Testis (tissue), 3 donors: ENCODE data around the gene LUZP1. TPM values are rescaled to one million over a fixed set of nuclear protein-coding genes. Genes with fewer than 3 reads are reported as not detected.

Experiments used
- DNase-seq: peaks from one replicate; pipeline ENCODE4 v3.0.0-alpha.2; 2019
- H3K27ac ChIP-seq, 2 donors: fragments of 200-600 bp; sonication (generic); one replicate each; pipeline ENCODE4 v1.5.1; 2019
- H3K27me3 ChIP-seq: fragments of 200-600 bp; sonication (generic); one replicate; pipeline ENCODE4 v1.5.1; 2019
- H3K36me3 ChIP-seq: fragments of 200-600 bp; sonication (generic); one replicate; pipeline ENCODE4 v1.5.1; 2017; ENCODE audit warnings: low read depth; ENCODE audit errors: missing control alignments
- H3K4me1 ChIP-seq: fragments of 200-600 bp; sonication (generic); one replicate; pipeline ENCODE4 v1.5.1; 2019
- H3K4me3 ChIP-seq, 2 donors: fragments of 200-600 bp; sonication (generic); one replicate each; pipeline ENCODE4 v1.5.1; 2017 to 2019
- H3K9me3 ChIP-seq: fragments of 200-600 bp; sonication (generic); one replicate; pipeline ENCODE4 v1.5.1; 2017
- POLR2A ChIP-seq: fragments of 450-650 bp; IDR thresholded peaks from one replicate; pipeline ENCODE4 v1.6.1; 2017; ENCODE audit warnings: antibody characterized with exemption, mild to moderate bottlenecking, moderate library complexity
- WGBS, 2 donors: methylation state at CpG; one replicate each; pipeline ENCODE4 v1.1.5; 2018; 5-methylcytosine and 5-hydroxymethylcytosine counted together
- intact Hi-C: fragments of 100-400 bp; cut with DNase I; formaldehyde crosslinking; loops from one replicate; pipeline ENCODE4 v1.15.1; 2023; ENCODE audit warnings: low total_unique reads
- polyA plus RNA-seq: library from polyadenylated mRNA; stranded (reverse); fragments of 350-450 nt; fragmentation: Illumina TruSeq; extraction: RNeasy Lipid Tissue Mini Kit (QIAGEN cat#74804); gene quantifications from one replicate; pipeline ENCODE4 v1.2.3, GENCODE V29; 2014; ENCODE audit warnings: low read depth, low replicate concordance; ENCODE audit not compliant: insufficient read depth
- total RNA-seq, 2 donors: library from RNA; depleted of rRNA; stranded (reverse); fragments of >200 nt; gene quantifications; one replicate each; pipeline ENCODE4 v1.2.3, GENCODE V29; 2016
- TF ChIP-seq, protein P1 (sequence below), 3 experiments: fragments of 450-650 bp in 2 of 3; fragments of 200-600 bp in 1 of 3; sonication (generic) in 1 of 3; IDR thresholded peaks; one replicate each; pipeline ENCODE4 v1.5.1; 2016 to 2019; ENCODE audit warnings: antibody characterized with exemption in 3 of 3, mild to moderate bottlenecking in 2 of 3, moderate library complexity in 1 of 3

Gene LUZP1
- total and polyA plus RNA-seq, 3 donors from 2014 or later = 14.4 to 36.2 (median 20.3) TPM

DNA sequence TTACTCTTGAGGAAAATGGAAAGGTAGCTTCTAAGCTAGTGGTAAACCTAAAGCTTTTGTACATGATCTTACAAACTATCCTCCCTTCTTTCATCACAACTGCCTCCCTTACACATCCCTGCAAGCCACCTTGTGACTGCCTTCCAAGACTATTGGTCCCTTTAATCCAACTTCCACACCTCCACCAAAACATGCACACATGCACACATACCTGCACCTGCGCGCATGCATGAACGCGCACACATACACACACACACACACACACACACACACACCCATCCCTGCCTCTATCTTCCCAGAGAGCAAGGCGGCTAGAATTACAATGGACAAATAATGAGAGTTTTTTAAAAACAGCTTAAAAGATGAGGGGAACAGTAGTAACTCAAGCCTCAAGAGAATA, 58.3 kb downstream of the LUZP1 start:
- WGBS, 2 donors = 100% methylated on average over 5 of the region's 5 CpGs
- DNase-seq = no peak
- H3K36me3 ChIP-seq = no peaks in the 10 kb centered on the region
- no peak overlapping the region for H3K4me3 ChIP-seq
- intact Hi-C loops = no loop called here
- no peaks in the 10 kb centered on the region for H3K9me3 ChIP-seq
- H3K27ac ChIP-seq = no peak overlapping the region
- H3K27me3 ChIP-seq = no peaks in the 10 kb centered on the region
- H3K4me1 ChIP-seq = peaks cover 20% of the 10 kb centered on the region
- no peak for TF ChIP-seq POLR2A
- TF ChIP-seq, protein P1, sequence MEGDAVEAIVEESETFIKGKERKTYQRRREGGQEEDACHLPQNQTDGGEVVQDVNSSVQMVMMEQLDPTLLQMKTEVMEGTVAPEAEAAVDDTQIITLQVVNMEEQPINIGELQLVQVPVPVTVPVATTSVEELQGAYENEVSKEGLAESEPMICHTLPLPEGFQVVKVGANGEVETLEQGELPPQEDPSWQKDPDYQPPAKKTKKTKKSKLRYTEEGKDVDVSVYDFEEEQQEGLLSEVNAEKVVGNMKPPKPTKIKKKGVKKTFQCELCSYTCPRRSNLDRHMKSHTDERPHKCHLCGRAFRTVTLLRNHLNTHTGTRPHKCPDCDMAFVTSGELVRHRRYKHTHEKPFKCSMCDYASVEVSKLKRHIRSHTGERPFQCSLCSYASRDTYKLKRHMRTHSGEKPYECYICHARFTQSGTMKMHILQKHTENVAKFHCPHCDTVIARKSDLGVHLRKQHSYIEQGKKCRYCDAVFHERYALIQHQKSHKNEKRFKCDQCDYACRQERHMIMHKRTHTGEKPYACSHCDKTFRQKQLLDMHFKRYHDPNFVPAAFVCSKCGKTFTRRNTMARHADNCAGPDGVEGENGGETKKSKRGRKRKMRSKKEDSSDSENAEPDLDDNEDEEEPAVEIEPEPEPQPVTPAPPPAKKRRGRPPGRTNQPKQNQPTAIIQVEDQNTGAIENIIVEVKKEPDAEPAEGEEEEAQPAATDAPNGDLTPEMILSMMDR (IDR thresholded peaks at IDR 0.05) = no peak

DNA sequence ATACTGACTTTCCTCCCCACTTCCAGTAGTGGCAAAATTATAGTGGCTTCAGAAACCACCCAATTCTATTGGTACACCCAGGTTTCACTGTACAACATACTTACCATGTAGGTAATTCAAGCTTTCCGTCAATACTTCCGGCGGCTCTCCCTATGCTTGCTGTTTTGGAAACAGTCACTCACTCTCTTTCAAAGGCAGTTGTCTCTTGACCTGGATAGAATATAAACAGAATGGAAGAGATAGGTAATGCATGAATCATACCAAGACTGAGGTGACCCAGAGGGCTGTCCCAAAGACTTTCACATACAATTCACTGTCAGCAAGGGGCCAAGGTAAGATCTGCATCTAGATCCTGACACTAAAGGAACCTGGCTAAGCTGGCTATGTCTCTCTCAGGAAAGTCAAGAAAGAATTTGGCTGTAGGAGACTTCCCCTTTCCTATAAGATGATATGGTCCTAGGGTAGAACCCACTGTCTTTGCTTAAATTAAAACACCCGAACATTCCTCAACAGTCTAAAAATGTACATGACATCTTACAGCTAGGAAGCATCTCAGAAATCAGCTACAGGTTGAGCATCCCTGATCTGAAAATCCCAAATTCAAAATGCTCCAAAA, 59.6 kb downstream of the LUZP1 start:
- no peaks in the 10 kb centered on the region for H3K27me3 ChIP-seq
- H3K9me3 ChIP-seq = no peaks in the 10 kb centered on the region
- TF ChIP-seq, protein P1 (IDR thresholded peaks at IDR 0.05) = no peak
- TF ChIP-seq POLR2A = no peak
- no peak overlapping the region for H3K27ac ChIP-seq
- DNase-seq = no peak
- H3K36me3 ChIP-seq = no peaks in the 10 kb centered on the region
- H3K4me3 ChIP-seq = no peak overlapping the region
- intact Hi-C loops = no loop called here
- H3K4me1 ChIP-seq = peaks cover 8% of the 10 kb centered on the region
- 85 to 95% methylated on average over 4 of the region's 4 CpGs for WGBS, 2 donors

DNA sequence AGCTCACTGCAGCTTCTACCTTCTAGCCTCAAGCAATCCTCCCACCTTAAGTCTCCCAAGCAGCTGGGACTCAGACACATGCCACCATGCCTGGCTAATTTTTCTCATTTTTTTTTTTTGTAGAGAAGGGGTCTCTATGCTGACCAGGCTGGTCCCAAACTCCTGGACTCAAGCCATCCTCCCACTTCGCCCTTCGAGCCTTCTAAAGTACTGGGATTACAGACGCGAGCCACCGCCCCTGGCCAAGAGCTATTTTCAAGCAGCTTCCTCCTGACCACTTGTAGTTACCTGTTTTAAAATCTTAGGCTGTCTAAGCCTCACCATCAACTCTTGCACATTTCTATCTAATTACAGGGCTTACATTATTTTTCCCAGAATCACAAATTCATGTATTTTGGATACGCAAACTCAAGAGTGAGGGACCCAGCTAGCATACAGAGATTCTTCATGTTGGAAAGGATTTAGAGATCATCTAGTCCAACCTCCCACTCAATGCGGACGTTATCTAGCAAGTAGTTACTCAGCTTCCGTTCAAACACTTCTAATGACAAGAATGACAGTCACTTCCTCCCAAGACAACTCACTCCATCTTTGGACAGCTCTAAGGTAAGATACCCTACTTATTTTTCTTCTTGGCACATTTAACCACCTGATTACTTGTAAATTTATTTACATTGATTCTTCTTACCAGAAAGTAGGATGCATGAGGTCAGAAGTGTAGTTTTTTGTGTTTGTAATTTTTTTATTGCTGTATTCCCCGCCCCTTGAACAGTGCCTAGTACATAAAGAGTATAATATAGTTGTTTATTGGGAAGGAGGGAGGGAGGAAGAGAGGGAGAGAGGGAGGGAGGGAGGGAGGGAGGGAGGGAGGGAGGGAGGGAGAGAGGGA, 65.4 kb downstream of the LUZP1 start:
- Histone ChIP-seq H3K27ac (peak overlapping the region in 1 of 2 donors; percentile 38), H3K4me1 (peaks cover 20% of the 10 kb centered on the region), H3K27me3 (no peaks in the 10 kb centered on the region), H3K4me3 (no peak overlapping the region), H3K36me3 (no peaks in the 10 kb centered on the region), H3K9me3 (no peaks in the 10 kb centered on the region)
- TF ChIP-seq, protein P1 (IDR thresholded peaks at IDR 0.05) = no peak
- TF ChIP-seq POLR2A = no peak
- DNase-seq = no peak
- intact Hi-C loops = no loop called here
- WGBS, 2 donors = 70% methylated on average over 10 of the region's 10 CpGs

DNA sequence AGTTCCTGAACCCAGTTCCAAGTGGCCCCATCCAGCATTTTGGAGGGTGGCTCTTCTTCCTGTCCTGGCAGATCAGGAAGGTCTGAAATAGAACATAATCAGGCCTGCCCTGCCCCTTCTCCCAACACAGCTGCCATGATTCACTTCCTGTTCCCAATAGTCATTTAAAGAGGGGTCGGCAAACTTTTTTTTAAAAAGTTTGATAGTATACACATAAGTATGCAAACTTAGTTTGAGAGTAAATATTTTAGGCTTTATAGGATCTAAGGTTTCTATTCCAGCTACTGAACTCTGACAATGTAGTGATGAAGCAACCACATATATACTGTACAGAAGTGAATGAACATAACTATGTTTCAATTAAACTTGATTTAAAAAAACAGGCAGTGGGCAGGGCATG, 66.4 kb downstream of the LUZP1 start:
- WGBS, 2 donors = 59 to 65% methylated on average over 1 of the region's 1 CpG
- no peak for DNase-seq
- Histone ChIP-seq H3K4me1 (peaks cover 20% of the 10 kb centered on the region), H3K9me3 (no peaks in the 10 kb centered on the region), H3K27me3 (no peaks in the 10 kb centered on the region), H3K4me3 (no peak overlapping the region), H3K27ac (no peak overlapping the region), H3K36me3 (no peaks in the 10 kb centered on the region)
- TF ChIP-seq, protein P1 (IDR thresholded peaks at IDR 0.05) = no peak
- TF ChIP-seq POLR2A = no peak
- intact Hi-C loops = no loop called here
